Mesenchymal stem cell (in vitro differentiated cells and primary cell): ENCODE results near the gene TRIM74. TPM values are rescaled to one million over a fixed set of nuclear protein-coding genes. Genes with fewer than 3 reads are reported as not detected.
"Not testable (repeated sequence)": the region's sequence is repeated elsewhere in the genome, so short reads cannot be mapped to it uniquely, and the experiment has no call there.

Experiments used
- DNase-seq: peaks from one replicate; pipeline ENCODE4 v3.0.0-alpha.2; 2013
- H2AFZ ChIP-seq: one replicate; pipeline ENCODE4 v1.6.1; 2013; ENCODE audit warnings: low read depth, mild to moderate bottlenecking, control low read depth, inconsistent platforms, low read length, moderate library complexity
- H2AK5ac ChIP-seq: 2 replicates; pipeline ENCODE4 v1.6.1; 2013; ENCODE audit warnings: low read length, moderate library complexity, mild to moderate bottlenecking, inconsistent platforms; ENCODE audit not compliant: severe bottlenecking
- H2BK120ac ChIP-seq: one replicate; pipeline ENCODE4 v1.6.1; 2013; ENCODE audit warnings: low read depth, mild to moderate bottlenecking, inconsistent platforms, low read length, moderate library complexity
- H2BK12ac ChIP-seq, 2 experiments: one replicate each; pipeline ENCODE4 v1.6.1; 2013; ENCODE audit warnings: inconsistent platforms in 2 of 2, low read length in 2 of 2, mild to moderate bottlenecking in 2 of 2, moderate library complexity in 2 of 2, control low read depth in 1 of 2
- H2BK15ac ChIP-seq: one replicate; pipeline ENCODE4 v1.6.1; 2013; ENCODE audit warnings: mild to moderate bottlenecking, low read depth, inconsistent platforms; ENCODE audit not compliant: poor library complexity, severe bottlenecking
- H2BK5ac ChIP-seq: 2 replicates; pipeline ENCODE4 v1.6.1; 2013; ENCODE audit warnings: low read depth, mild to moderate bottlenecking, low read length, control low read depth, inconsistent platforms; ENCODE audit not compliant: poor library complexity, severe bottlenecking
- H3K14ac ChIP-seq, 2 experiments: one replicate each; pipeline ENCODE4 v1.6.1; 2013; ENCODE audit warnings: inconsistent platforms in 2 of 2, low read length in 2 of 2, control low read depth in 1 of 2, mild to moderate bottlenecking in 1 of 2, moderate library complexity in 1 of 2
- H3K18ac ChIP-seq, 2 experiments: one replicate each; pipeline ENCODE4 v1.6.1; 2013; ENCODE audit warnings: inconsistent platforms in 2 of 2, low read length in 2 of 2, control low read depth in 1 of 2, low read depth in 1 of 2, mild to moderate bottlenecking in 1 of 2
- H3K23ac ChIP-seq, 2 experiments: one replicate each; pipeline ENCODE4 v1.6.1; 2013; ENCODE audit warnings: inconsistent platforms in 2 of 2, low read length in 2 of 2, mild to moderate bottlenecking in 2 of 2, moderate library complexity in 2 of 2, control low read depth in 1 of 2
- H3K27ac ChIP-seq: 2 replicates; pipeline ENCODE4 v1.5.1; 2013; ENCODE audit warnings: mild to moderate bottlenecking, moderate library complexity, low read length, control low read depth, inconsistent platforms; ENCODE audit not compliant: poor library complexity, severe bottlenecking
- H3K27me3 ChIP-seq, 2 experiments: 2 replicates each; pipeline versions ENCODE4 v1.6.1 to v1.7.0; 2013; ENCODE audit warnings: low read length in 2 of 2, mild to moderate bottlenecking in 2 of 2, moderate library complexity in 2 of 2, control low read depth in 1 of 2, inconsistent platforms in 1 of 2; ENCODE audit not compliant: control insufficient read depth in 1 of 2, insufficient read depth in 1 of 2
- H3K36me3 ChIP-seq, 2 experiments: 2 replicates each; pipeline versions ENCODE4 v1.6.1 to v1.7.0; 2013; ENCODE audit warnings: low read length in 2 of 2, control low read depth in 1 of 2, inconsistent platforms in 1 of 2, low read depth in 1 of 2, mild to moderate bottlenecking in 1 of 2; ENCODE audit not compliant: insufficient read depth in 2 of 2, control insufficient read depth in 1 of 2
- H3K4ac ChIP-seq, 2 experiments: one replicate each; pipeline ENCODE4 v1.6.1; 2013; ENCODE audit warnings: inconsistent platforms in 2 of 2, low read length in 2 of 2, mild to moderate bottlenecking in 2 of 2, moderate library complexity in 2 of 2, control low read depth in 1 of 2, low read depth in 1 of 2
- H3K4me1 ChIP-seq: 2 replicates; pipeline ENCODE4 v1.6.1; 2013; ENCODE audit warnings: low read depth, low read length, control low read depth; ENCODE audit not compliant: control insufficient read depth, insufficient read depth
- H3K4me2 ChIP-seq: 2 replicates; pipeline ENCODE4 v1.6.1; 2013; ENCODE audit warnings: low read length, mild to moderate bottlenecking, inconsistent platforms; ENCODE audit not compliant: poor library complexity, severe bottlenecking
- H3K4me3 ChIP-seq, 2 experiments: 2 replicates each; pipeline versions ENCODE4 v1.5.1 to v1.7.0; 2013; ENCODE audit warnings: low read length in 2 of 2, mild to moderate bottlenecking in 2 of 2, control low read depth in 1 of 2, low read depth in 1 of 2; ENCODE audit not compliant: insufficient read depth in 1 of 2
- H3K79me1 ChIP-seq: replicated peaks from 2 replicates; pipeline ENCODE4 v1.6.1; 2013; ENCODE audit warnings: mild to moderate bottlenecking, control low read depth, low read length, inconsistent platforms; ENCODE audit not compliant: poor library complexity, severe bottlenecking
- H3K9ac ChIP-seq: 2 replicates; pipeline ENCODE4 v1.7.0; 2013; ENCODE audit warnings: mild to moderate bottlenecking, low read length, moderate library complexity
- H3K9me3 ChIP-seq: 2 replicates; pipeline ENCODE4 v1.7.0; 2013; ENCODE audit warnings: mild to moderate bottlenecking, low read length; ENCODE audit not compliant: control insufficient read depth
- H4K8ac ChIP-seq: one replicate; pipeline ENCODE4 v1.6.1; 2013; ENCODE audit warnings: inconsistent platforms, mild to moderate bottlenecking, low read length, moderate library complexity
- H4K91ac ChIP-seq: one replicate; pipeline ENCODE4 v1.6.1; 2013; ENCODE audit warnings: mild to moderate bottlenecking, low read length, inconsistent platforms
- WGBS: methylation state at CpG from one replicate; pipeline ENCODE4 v1.1.7; 2013; ENCODE audit warnings: mixed read lengths; 5-methylcytosine and 5-hydroxymethylcytosine counted together
- polyA plus RNA-seq, 2 experiments: library from polyadenylated mRNA; stranded (reverse); fragments of 200-250 nt; gene quantifications; one replicate each; pipeline ENCODE4 v1.2.3, GENCODE V29; 2013

TRIM74 gene
- 0.21 TPM for polyA plus RNA-seq (2013, experiment 1 of 2)
- 0.04 TPM for polyA plus RNA-seq (2013, experiment 2 of 2)

DNA sequence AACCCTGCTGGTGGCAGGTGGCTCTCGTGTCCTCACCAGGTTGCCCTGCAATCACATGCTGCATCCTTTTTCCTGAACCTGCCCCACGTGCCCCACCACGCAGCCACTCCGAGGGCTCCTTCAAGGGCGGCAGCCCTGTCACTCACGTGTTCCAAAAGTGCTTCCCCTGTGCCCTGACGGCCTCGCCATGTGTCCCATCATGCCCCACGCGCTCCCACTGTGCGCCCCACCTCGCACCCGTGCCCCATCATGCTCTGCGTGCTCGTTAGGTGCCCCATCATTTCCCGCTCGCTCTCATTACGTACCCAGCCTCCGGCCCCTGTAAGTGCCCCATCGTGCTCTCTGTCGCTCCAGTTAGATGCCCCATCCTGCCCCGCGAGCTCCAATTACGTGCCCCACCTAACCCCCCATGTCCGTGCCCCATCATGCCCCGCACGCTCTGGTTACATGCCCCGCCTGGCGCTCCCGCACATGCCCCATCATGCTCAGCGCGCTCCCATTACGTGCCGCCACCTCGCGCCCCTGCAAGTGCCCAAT is at the start of gene TRIM74:
TSS of gene TRIM74 (minus strand) at position 487 of the 537 bp plus-strand sequence. CDS start 3,309 bp downstream, outside the sequence.
- not testable (repeated sequence) for H4K8ac ChIP-seq, H2BK5ac ChIP-seq, H3K27me3 ChIP-seq, H3K18ac ChIP-seq, H3K27ac ChIP-seq, H2AK5ac ChIP-seq, H3K4me1 ChIP-seq, H2AFZ ChIP-seq, H3K23ac ChIP-seq, H2BK12ac ChIP-seq, H3K79me1 ChIP-seq, H2BK15ac ChIP-seq, H3K4me3 ChIP-seq, H3K14ac ChIP-seq, H3K9ac ChIP-seq, H4K91ac ChIP-seq, H3K4ac ChIP-seq, H3K36me3 ChIP-seq, H2BK120ac ChIP-seq, DNase-seq, H3K9me3 ChIP-seq, H3K4me2 ChIP-seq
- WGBS: no CpG with 5 or more reads among the region's 36 CpGs

DNA sequence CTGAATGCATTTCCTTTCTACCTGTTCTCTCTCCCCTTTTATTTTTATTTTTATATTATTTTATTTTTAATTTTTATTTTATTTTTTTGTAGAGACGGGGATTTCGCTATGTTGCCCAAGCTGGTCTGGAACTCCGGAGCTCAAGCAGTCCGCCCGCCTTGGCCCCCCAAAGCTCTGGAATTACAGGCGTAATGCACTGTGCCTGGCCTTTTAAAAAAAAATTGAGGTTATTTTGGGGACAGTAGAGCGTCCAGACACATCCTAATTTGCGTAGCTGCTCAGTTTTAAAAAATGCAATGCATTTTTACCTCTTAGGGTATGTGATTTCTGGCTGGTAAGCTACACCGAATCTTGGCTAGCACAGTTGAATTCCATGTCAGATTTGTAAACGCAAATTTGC is 37.2 kb upstream of the TRIM74 start:
- not testable (repeated sequence) for H3K14ac ChIP-seq, H3K27me3 ChIP-seq, H3K4me2 ChIP-seq, H3K79me1 ChIP-seq, H3K4me1 ChIP-seq, H2BK5ac ChIP-seq, H2BK15ac ChIP-seq, H3K27ac ChIP-seq, H2BK12ac ChIP-seq, H3K23ac ChIP-seq, H4K8ac ChIP-seq, H2AK5ac ChIP-seq, H3K9me3 ChIP-seq, H4K91ac ChIP-seq, H2BK120ac ChIP-seq, H2AFZ ChIP-seq, H3K18ac ChIP-seq, H3K36me3 ChIP-seq, H3K4ac ChIP-seq
- Histone ChIP-seq H3K4me3 (peak overlapping the region in 1 of 2 experiments; percentile 67), H3K9ac (peak overlapping the region; percentile 70)
- 55% methylated on average over 6 of the region's 10 CpGs for WGBS
- peak; percentile 0 for DNase-seq

DNA sequence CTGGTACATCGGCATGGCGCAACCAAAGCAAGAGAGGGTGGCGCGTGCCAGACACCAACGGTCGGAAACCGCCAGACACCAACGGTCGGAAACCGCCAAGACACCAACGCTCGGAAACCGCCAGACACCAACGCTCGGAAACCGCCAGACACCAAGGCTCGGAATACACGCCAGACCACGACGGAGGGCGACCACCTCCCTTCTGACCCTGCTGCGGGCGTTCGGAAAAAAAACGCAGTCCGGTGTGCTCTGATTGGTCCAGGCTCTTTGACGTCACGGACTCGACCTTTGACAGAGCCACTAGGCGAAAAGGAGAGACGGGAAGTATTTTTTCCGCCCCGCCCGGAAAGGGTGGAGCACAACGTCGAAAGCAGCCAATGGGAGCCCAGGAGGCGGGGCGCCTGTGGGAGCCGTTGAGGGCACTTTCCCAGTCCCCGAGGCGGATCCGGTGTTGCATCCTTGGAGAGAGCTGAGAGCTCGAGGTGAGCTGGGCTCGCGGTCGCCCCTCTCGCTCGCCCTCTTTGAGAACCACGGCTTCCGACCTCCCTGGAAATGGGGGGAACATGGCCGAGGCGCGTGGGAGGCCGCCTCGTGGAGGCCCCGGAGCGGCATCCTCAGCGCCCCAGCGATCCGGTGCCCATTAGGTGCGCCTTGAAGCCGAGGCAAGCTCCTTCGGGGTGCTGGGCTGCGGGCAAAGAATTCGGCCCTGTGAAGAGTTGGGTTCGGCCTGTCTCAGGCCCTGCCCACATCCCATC is 36.6 kb upstream of the TRIM74 start:
- not testable (repeated sequence) for H2AK5ac ChIP-seq

DNA sequence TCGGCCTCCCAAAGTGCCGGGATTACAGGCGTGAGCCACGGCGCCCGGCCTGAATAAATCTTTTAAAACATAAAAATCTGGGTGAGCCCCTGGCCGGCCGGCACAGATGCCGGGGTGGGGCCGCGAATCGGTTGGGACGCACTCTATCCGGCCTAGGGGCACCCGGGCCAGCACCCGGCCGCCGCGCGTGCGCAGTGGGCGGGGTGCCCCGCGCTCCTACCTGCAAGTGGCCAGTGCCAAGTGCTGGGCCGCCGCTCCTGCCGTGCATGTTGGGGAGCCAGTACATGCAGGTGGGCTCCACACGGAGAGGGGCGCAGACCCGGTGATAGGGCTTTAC is 36.1 kb upstream of the TRIM74 start:
- not testable (repeated sequence) for H3K36me3 ChIP-seq, DNase-seq, H3K14ac ChIP-seq, H3K9me3 ChIP-seq, H2BK12ac ChIP-seq, H3K27me3 ChIP-seq, H2AK5ac ChIP-seq, H3K23ac ChIP-seq, H2BK15ac ChIP-seq, H3K4me1 ChIP-seq, H3K27ac ChIP-seq, H4K8ac ChIP-seq, H2BK5ac ChIP-seq, H2BK120ac ChIP-seq, H3K79me1 ChIP-seq, H4K91ac ChIP-seq, H3K4ac ChIP-seq, H3K4me2 ChIP-seq
- Histone ChIP-seq H3K4me3 (peak overlapping the region; percentile 79 to 80), H3K18ac (peak overlapping the region in 1 of 2 experiments; percentile 70), H3K9ac (peak overlapping the region; percentile 86), H2AFZ (peak overlapping the region; percentile 42)
- no CpG with 5 or more reads among the region's 30 CpGs for WGBS

More for the DNA sequence above, 36.6 kb upstream of the TRIM74 start:
- Histone ChIP-seq H4K8ac (peak overlapping the region; percentile 80), H3K9ac (peak overlapping the region; percentile 86), H2AFZ (peak overlapping the region; percentile 93), H3K18ac (peak overlapping the region; percentile 70), H3K4ac (peak overlapping the region in 1 of 2 experiments; percentile 58), H3K27ac (peak overlapping the region; percentile 69), H3K4me3 (peak overlapping the region; percentile 79 to 80), H3K4me2 (peak overlapping the region; percentile 39)
- not testable (repeated sequence) for H2BK15ac ChIP-seq, H3K14ac ChIP-seq, H2BK12ac ChIP-seq, H3K79me1 ChIP-seq, H4K91ac ChIP-seq, H3K27me3 ChIP-seq, H3K4me1 ChIP-seq, H3K9me3 ChIP-seq, H3K23ac ChIP-seq, H3K36me3 ChIP-seq, H2BK5ac ChIP-seq, DNase-seq, H2BK120ac ChIP-seq
- 2% methylated on average over 20 of the region's 66 CpGs for WGBS
